Neutrophil (primary cell): ENCODE results near the gene ERP29.
"Not testable (repeated sequence)": the region's sequence is repeated elsewhere in the genome, so short reads cannot be mapped to it uniquely, and the experiment has no call there.

Experiments used
- H3K27ac ChIP-seq: fragments of 200-600 bp; sonication (generic); 2 replicates; pipeline ENCODE4 v1.5.1; 2016; ENCODE audit warnings: mild to moderate bottlenecking, moderate library complexity
- H3K27me3 ChIP-seq: fragments of 200-600 bp; sonication (generic); 2 replicates; pipeline ENCODE4 v1.6.0; 2016; ENCODE audit warnings: mild to moderate bottlenecking
- H3K36me3 ChIP-seq: fragments of 200-600 bp; sonication (generic); 2 replicates; pipeline ENCODE4 v1.5.1; 2017
- H3K4me1 ChIP-seq, 2 experiments: fragments of 200-600 bp in 1 of 2; sonication (generic) in 1 of 2; 1 replicate in 1 of 2; 2 replicates in 1 of 2; pipeline versions ENCODE4 v1.5.1 to v1.6.1; 2013 to 2016; ENCODE audit warnings: low read depth in 1 of 2, low read length in 1 of 2, mild to moderate bottlenecking in 1 of 2, moderate library complexity in 1 of 2; ENCODE audit not compliant: control insufficient read depth in 1 of 2, insufficient read depth in 1 of 2
- H3K4me3 ChIP-seq, 2 experiments: fragments of 200-600 bp in 1 of 2; sonication (generic) in 1 of 2; 1 replicate in 1 of 2; 2 replicates in 1 of 2; pipeline ENCODE4 v1.5.1; 2013 to 2016; ENCODE audit warnings: low read depth in 1 of 2, low read length in 1 of 2, mild to moderate bottlenecking in 1 of 2, moderate library complexity in 1 of 2
- H3K9me3 ChIP-seq: fragments of 200-600 bp; sonication (generic); 2 replicates; pipeline ENCODE4 v1.5.1; 2016
- CTCF ChIP-seq: fragments of 200-600 bp; sonication (generic); IDR thresholded peaks from 2 replicates; pipeline ENCODE4 v1.5.1; 2016; ENCODE audit warnings: antibody characterized with exemption

Gene ERP29

GRCh38 chr12:111997300-111997699 lies 15.9 kb upstream of the ERP29 start:
- peaks cover 8 to 10% of the 10 kb centered on the region in 2 experiments for H3K4me1 ChIP-seq
- TF ChIP-seq CTCF, result no peak
- no peak overlapping the region for H3K4me3 ChIP-seq
- no peaks in the 10 kb centered on the region for H3K36me3 ChIP-seq
- H3K27ac ChIP-seq, result no peak overlapping the region
- H3K27me3 ChIP-seq, result no peaks in the 10 kb centered on the region
- H3K9me3 ChIP-seq, result no peaks in the 10 kb centered on the region

- no peak overlapping the region for H3K27ac ChIP-seq
- TF ChIP-seq CTCF, result no peak
- no peaks in the 10 kb centered on the region for H3K36me3 ChIP-seq
- peaks cover 10 to 12% of the 10 kb centered on the region in 2 experiments for H3K4me1 ChIP-seq
- no peaks in the 10 kb centered on the region for H3K9me3 ChIP-seq
- H3K4me3 ChIP-seq, result no peak overlapping the region
- no peaks in the 10 kb centered on the region for H3K27me3 ChIP-seq
Observed at GRCh38 chr12:111998015-111998414, 15.2 kb upstream of the ERP29 start.

GRCh38 chr12:111999129-111999528 lies 14.1 kb upstream of the ERP29 start:
- H3K4me3 ChIP-seq, H3K27ac ChIP-seq, H3K36me3 ChIP-seq, H3K27me3 ChIP-seq, H3K9me3 ChIP-seq: not testable (repeated sequence)
- H3K4me1 ChIP-seq, result peaks cover 10 to 12% of the 10 kb centered on the region in 2 experiments

GRCh38 chr12:112000820-112001219 lies 12.4 kb upstream of the ERP29 start:
- TF ChIP-seq CTCF, result no peak
- Histone ChIP-seq H3K4me1 (peaks cover 10 to 12% of the 10 kb centered on the region in 2 experiments), H3K4me3 (no peak overlapping the region), H3K36me3 (no peaks in the 10 kb centered on the region), H3K27ac (no peak overlapping the region), H3K27me3 (no peaks in the 10 kb centered on the region), H3K9me3 (no peaks in the 10 kb centered on the region)

- H3K4me3 ChIP-seq, result no peak overlapping the region
Observed at GRCh38 chr12:112001576-112001975, 11.7 kb upstream of the ERP29 start.

GRCh38 chr12:112004041-112004440 lies 9.2 kb upstream of the ERP29 start:
- Histone ChIP-seq H3K27me3 (no peaks in the 10 kb centered on the region), H3K9me3 (no peaks in the 10 kb centered on the region), H3K4me1 (peaks cover 10 to 12% of the 10 kb centered on the region in 2 experiments), H3K36me3 (no peaks in the 10 kb centered on the region), H3K27ac (no peak overlapping the region), H3K4me3 (no peak overlapping the region)
- TF ChIP-seq CTCF, result no peak

More at GRCh38 chr12:112001576-112001975, 11.7 kb upstream of the ERP29 start:
- no peaks in the 10 kb centered on the region for H3K9me3 ChIP-seq
- TF ChIP-seq CTCF, result no peak
- H3K36me3 ChIP-seq, result no peaks in the 10 kb centered on the region
- H3K27ac ChIP-seq, result peak overlapping the region; percentile 37
- no peaks in the 10 kb centered on the region for H3K27me3 ChIP-seq
- peaks cover 10 to 12% of the 10 kb centered on the region in 2 experiments for H3K4me1 ChIP-seq
